ENCODE results near the gene EXOC6. TPM values are rescaled to one million over a fixed set of nuclear protein-coding genes. Genes with fewer than 3 reads are reported as not detected.

EXOC6 gene
- total RNA-seq, 1 experiment from 2014 or later: 9.3 TPM

GRCh38 chr10:93032809-93033137, 184.5 kb downstream of the EXOC6 start:
- CTCF ChIA-PET: no interaction called here
- Histone ChIP-seq H3K9me2 (ENCODE audit: insufficient read depth) (no peaks in the 10 kb centered on the region), H3K27ac (no peak overlapping the region), H3F3A (ENCODE audit: insufficient read depth, low read depth) (peaks cover 11% of the 10 kb centered on the region; the same call in 1 of the 2 replicates), H3K79me2 (ENCODE audit: low read depth) (no peaks in the 10 kb centered on the region), H3K36me3 (ENCODE audit: low read depth) (no peaks in the 10 kb centered on the region), H3K27me3 (ENCODE audit: insufficient read depth, low read depth) (no peaks in the 10 kb centered on the region), H3K9me3 (ENCODE audit: insufficient read depth, low read depth) (no peaks in the 10 kb centered on the region), H3K4me1 (replicated peaks; ENCODE audit: insufficient read depth) (peaks cover 18% of the 10 kb centered on the region), H3K4me2 (no peak overlapping the region), H4K20me1 (ENCODE audit: insufficient read depth) (no peaks in the 10 kb centered on the region), H3K4me3 (no peak overlapping the region), H2AFZ (no peak overlapping the region)
- POLR2A ChIA-PET (ENCODE audit: unreplicated experiment): no interaction called here
- BruUV-seq (replicated peaks): no TSS peak
- no peak for TF ChIP-seq CTCF (conservative IDR thresholded peaks at IDR 0.05)
- intact Hi-C loops (cut with micrococcal nuclease; ENCODE audit: unreplicated experiment): no loop called here
- no peak for DNase-seq

DNA sequence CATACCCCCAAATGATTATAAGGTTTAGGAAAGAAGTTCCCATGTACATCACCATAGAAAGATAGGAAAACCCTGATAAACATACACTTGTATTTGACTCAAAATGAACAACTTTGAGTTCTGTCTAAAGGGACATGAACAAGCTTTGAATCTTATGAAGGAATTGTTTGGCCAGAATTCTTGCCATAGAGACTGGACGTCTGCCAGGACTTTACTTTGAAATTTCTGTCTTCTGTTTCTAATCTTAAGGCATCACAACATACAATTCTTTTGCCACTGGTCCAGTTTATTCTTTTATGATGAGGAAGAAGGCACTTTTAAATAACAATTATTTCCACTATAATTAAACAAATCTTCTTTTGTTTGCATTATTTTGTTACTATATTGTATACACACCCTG, 186.1 kb downstream of the EXOC6 start:
- Histone ChIP-seq H2AFZ (no peak overlapping the region), H3K27ac (no peak overlapping the region), H3K9me3 (ENCODE audit: insufficient read depth, low read depth) (no peaks in the 10 kb centered on the region), H3K27me3 (ENCODE audit: insufficient read depth, low read depth) (no peaks in the 10 kb centered on the region), H3K4me3 (no peak overlapping the region), H3F3A (ENCODE audit: insufficient read depth, low read depth) (no peaks in the 10 kb centered on the region), H3K9me2 (ENCODE audit: insufficient read depth) (no peaks in the 10 kb centered on the region), H3K36me3 (ENCODE audit: low read depth) (no peaks in the 10 kb centered on the region), H3K4me1 (replicated peaks; ENCODE audit: insufficient read depth) (peaks cover 13% of the 10 kb centered on the region), H3K79me2 (ENCODE audit: low read depth) (no peaks in the 10 kb centered on the region), H4K20me1 (ENCODE audit: insufficient read depth) (no peaks in the 10 kb centered on the region), H3K4me2 (no peak overlapping the region)
- BruUV-seq (replicated peaks): no TSS peak
- ChIA-PET POLR2A (ENCODE audit: unreplicated experiment) (no interaction called here), CTCF (no interaction called here)
- intact Hi-C loops (cut with micrococcal nuclease; ENCODE audit: unreplicated experiment): no loop called here
- TF ChIP-seq EZH2 (IDR thresholded peaks at IDR 0.05; ENCODE audit: low read depth): no peak
- TF ChIP-seq CTCF (conservative IDR thresholded peaks at IDR 0.05): no peak
- DNase-seq: no peak

DNA sequence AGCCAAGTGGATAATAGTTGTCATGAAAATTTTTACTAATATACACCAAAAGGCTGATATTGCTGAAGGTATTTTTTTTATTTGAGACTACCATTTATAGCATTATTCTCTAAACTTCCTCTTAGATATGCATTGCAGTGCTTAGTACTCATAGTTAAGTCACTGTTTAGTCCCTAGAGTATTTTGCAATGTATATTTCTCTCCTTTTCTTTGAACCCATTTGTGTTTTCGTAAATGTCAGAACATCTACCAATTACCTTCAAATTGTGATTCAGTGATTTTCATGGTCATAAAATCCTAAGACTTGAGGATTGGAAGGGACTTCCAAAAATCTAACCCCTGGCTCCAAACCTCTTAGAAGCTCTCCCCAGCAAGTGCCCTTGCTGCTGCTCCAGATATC, 190.8 kb downstream of the EXOC6 start:
- H3F3A ChIP-seq (ENCODE audit: insufficient read depth, low read depth): no peaks in the 10 kb centered on the region
- BruUV-seq (replicated peaks): no TSS peak
- DNase-seq: no peak
- no peak overlapping the region for H3K4me2 ChIP-seq
- H3K36me3 ChIP-seq (ENCODE audit: low read depth): no peaks in the 10 kb centered on the region
- no peaks in the 10 kb centered on the region for H3K9me3 ChIP-seq (ENCODE audit: insufficient read depth, low read depth)
- H3K27me3 ChIP-seq (ENCODE audit: insufficient read depth, low read depth): no peaks in the 10 kb centered on the region
- no peak overlapping the region for H2AFZ ChIP-seq
- H3K9me2 ChIP-seq (ENCODE audit: insufficient read depth): no peaks in the 10 kb centered on the region
- ChIA-PET POLR2A (ENCODE audit: unreplicated experiment) (no interaction called here), CTCF (no interaction called here)
- TF ChIP-seq EZH2 (IDR thresholded peaks at IDR 0.05; ENCODE audit: low read depth) (no peak), CTCF (conservative IDR thresholded peaks at IDR 0.05) (no peak)
- H3K27ac ChIP-seq: no peak overlapping the region
- no peaks in the 10 kb centered on the region for H3K79me2 ChIP-seq (ENCODE audit: low read depth)
- H4K20me1 ChIP-seq (ENCODE audit: insufficient read depth): no peaks in the 10 kb centered on the region
- no peak overlapping the region for H3K4me3 ChIP-seq
- H3K4me1 ChIP-seq (replicated peaks; ENCODE audit: insufficient read depth): no peaks in the 10 kb centered on the region
- intact Hi-C loops (cut with micrococcal nuclease; ENCODE audit: unreplicated experiment): no loop called here

Measured in PC-9 (cell line).